SU-DHL-6 (cell line): ENCODE results near the gene RMDN3.

Experiments used
- EZH2phosphoT487 ChIP-seq: fragments of 200-600 bp; sonication (generic), shearing (Covaris generic); conservative IDR thresholded peaks from 2 replicates; pipeline ENCODE4 v1.6.1; 2018; ENCODE audit warnings: mild to moderate bottlenecking, antibody characterized with exemption, low read length, moderate library complexity, mixed read lengths
- TF ChIP-seq, protein P1 (sequence below): fragments of 200-600 bp; sonication (generic); IDR thresholded peaks from one replicate; pipeline ENCODE4 v1.5.1; 2017; ENCODE audit warnings: antibody characterized with exemption, mild to moderate bottlenecking, low read length, moderate library complexity; ENCODE audit not compliant: insufficient read depth, poor library complexity, severe bottlenecking

DNA sequence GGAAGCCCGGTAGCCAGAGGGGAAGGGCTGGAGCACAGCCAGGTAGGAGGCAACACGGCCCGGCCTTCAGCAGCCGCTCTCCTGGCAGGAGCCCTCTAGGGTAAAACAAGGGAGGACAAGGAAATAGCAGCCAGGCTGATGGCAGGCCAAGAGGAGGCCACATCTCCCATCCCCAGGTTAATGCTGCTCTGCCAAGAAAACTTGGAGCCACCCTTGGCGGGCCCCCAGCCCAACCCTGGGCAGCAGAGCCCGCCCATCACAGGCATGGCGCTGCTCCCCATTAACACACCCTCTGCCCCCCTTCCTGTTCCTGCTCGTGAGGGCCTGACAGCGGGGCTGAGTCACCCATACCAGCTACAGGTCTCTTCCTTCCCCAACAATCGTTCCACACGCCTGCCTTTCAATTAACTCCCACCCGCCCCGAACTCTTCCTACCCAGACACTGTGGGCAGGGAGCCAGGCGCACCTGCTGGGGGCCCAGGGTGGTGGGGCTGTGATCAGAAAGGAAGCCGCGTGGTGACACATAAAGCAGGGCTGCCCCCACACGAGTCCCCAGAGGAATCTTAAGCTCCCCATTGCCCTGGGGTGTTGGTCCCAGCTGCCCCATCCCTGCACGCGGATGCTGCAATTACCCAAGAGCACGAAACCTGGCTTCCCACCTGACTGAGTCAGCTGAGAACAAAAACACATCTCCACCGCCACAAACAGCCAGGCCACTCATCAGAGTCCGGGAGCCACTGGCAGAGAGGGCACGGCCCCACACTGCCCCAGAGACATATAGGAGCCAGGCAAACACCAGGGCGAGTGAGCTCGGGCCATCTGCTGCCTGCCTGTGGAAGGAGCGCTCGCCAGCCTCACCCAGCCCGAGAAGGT, 14.5 kb upstream of the RMDN3 start, which contains the start of gene C15orf62:
- TF ChIP-seq, protein P1, sequence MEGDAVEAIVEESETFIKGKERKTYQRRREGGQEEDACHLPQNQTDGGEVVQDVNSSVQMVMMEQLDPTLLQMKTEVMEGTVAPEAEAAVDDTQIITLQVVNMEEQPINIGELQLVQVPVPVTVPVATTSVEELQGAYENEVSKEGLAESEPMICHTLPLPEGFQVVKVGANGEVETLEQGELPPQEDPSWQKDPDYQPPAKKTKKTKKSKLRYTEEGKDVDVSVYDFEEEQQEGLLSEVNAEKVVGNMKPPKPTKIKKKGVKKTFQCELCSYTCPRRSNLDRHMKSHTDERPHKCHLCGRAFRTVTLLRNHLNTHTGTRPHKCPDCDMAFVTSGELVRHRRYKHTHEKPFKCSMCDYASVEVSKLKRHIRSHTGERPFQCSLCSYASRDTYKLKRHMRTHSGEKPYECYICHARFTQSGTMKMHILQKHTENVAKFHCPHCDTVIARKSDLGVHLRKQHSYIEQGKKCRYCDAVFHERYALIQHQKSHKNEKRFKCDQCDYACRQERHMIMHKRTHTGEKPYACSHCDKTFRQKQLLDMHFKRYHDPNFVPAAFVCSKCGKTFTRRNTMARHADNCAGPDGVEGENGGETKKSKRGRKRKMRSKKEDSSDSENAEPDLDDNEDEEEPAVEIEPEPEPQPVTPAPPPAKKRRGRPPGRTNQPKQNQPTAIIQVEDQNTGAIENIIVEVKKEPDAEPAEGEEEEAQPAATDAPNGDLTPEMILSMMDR: no peak
- TF ChIP-seq EZH2phosphoT487: no peak
